GM12878 (cell line): ENCODE data around the gene FANK1. TPM values are rescaled to one million over a fixed set of nuclear protein-coding genes. Genes with fewer than 3 reads are reported as not detected.

Experiments used
- ATAC-seq: fragments of 200-7000 bp; cut with Tn5 transposase; 3 replicates; pipeline ENCODE4 v1.9.1; 2020; ENCODE audit warnings: mild to moderate bottlenecking, moderate library complexity
- BruUV-seq: library from RNA; stranded (reverse); fragments of 400-500 nt; replicated peaks from 2 replicates; lab custom pipeline; 2021; lab: Mats Ljungman, UMichigan
- CTCF ChIA-PET: fragments of 300-600 bp; sonication (Branson Sonifier 250); formaldehyde crosslinking; extraction: SDS; loops from one replicate; lab custom pipeline; 2021; ENCODE audit warnings: inconsistent platforms; lab: Yijun Ruan, JAX
- POLR2A ChIA-PET: fragments of 350-600 bp; formaldehyde crosslinking; extraction: SDS; loops from one replicate; lab custom pipeline; 2021; ENCODE audit warnings: inconsistent platforms; lab: Charles Lee
- RAD21 ChIA-PET: fragments of 300-600 bp; sonication (Branson Sonifier 250); formaldehyde crosslinking; loops from one replicate; lab custom pipeline; 2023; ENCODE audit warnings: antibody characterized with exemption; ENCODE audit not compliant: unreplicated experiment; lab: Charles Lee
- SMC1A ChIA-PET: fragments of 300-600 bp; sonication (Branson Sonifier 250); formaldehyde crosslinking; loops from one replicate; lab custom pipeline; 2023; ENCODE audit not compliant: unreplicated experiment, uncharacterized antibody; lab: Charles Lee
- DNase-seq: peaks from one replicate; pipeline ENCODE4 v3.0.0-alpha.2; 2011; ENCODE audit warnings: low read depth, low spot score
- FAIRE-seq: peaks from 3 replicates; lab custom pipeline; 2011; peaks lifted over from hg19 to GRCh38; lab: Jason Lieb, UNC
- H2AFZ ChIP-seq: 2 replicates; pipeline ENCODE4 v1.6.0; 2011; ENCODE audit warnings: low read depth, low read length, control low read depth; ENCODE audit not compliant: control insufficient read depth
- H3K27ac ChIP-seq: 2 replicates; pipeline ENCODE4 v1.5.1; 2011; ENCODE audit warnings: control low read depth; ENCODE audit not compliant: control insufficient read depth, insufficient read depth
- H3K27me3 ChIP-seq, 2 experiments: replicated peaks in 1 of 2; 2 replicates each; pipeline versions ENCODE4 v1.6.0 to v1.6.1; 2011; ENCODE audit warnings: low read length in 1 of 2; ENCODE audit not compliant: control insufficient read depth in 2 of 2, insufficient read depth in 2 of 2
- H3K36me3 ChIP-seq, 2 experiments: 2 replicates each; pipeline ENCODE4 v1.5.1; 2011; ENCODE audit warnings: low read length in 1 of 2; ENCODE audit not compliant: control insufficient read depth in 2 of 2, insufficient read depth in 2 of 2
- H3K4me1 ChIP-seq: 2 replicates; pipeline ENCODE4 v1.6.1; 2011; ENCODE audit warnings: mild to moderate bottlenecking, low read length, moderate library complexity, mixed read lengths; ENCODE audit not compliant: control insufficient read depth, insufficient read depth
- H3K4me2 ChIP-seq: 2 replicates; pipeline ENCODE4 v1.6.0; 2011; ENCODE audit warnings: control low read depth; ENCODE audit not compliant: control insufficient read depth, insufficient read depth
- H3K4me3 ChIP-seq: fragments of 200-600 bp; sonication (generic); 2 replicates; pipeline ENCODE4 v1.5.1; 2016
- H3K79me2 ChIP-seq: 2 replicates; pipeline ENCODE4 v1.6.0; 2011; ENCODE audit warnings: low read length; ENCODE audit not compliant: control insufficient read depth, insufficient read depth
- H3K9ac ChIP-seq: 2 replicates; pipeline ENCODE4 v1.8.0; 2011; ENCODE audit warnings: low read length, control low read depth, mixed read lengths; ENCODE audit not compliant: control insufficient read depth, insufficient read depth
- H3K9me3 ChIP-seq: replicated peaks from 3 replicates; pipeline ENCODE4 v1.5.1; 2011; ENCODE audit warnings: mild to moderate bottlenecking, low read length; ENCODE audit not compliant: control insufficient read depth, insufficient read depth
- H4K20me1 ChIP-seq: 2 replicates; pipeline ENCODE4 v1.6.0; 2011; ENCODE audit not compliant: control insufficient read depth, insufficient read depth
- CEBPB ChIP-seq, 2 experiments: fragments of 150-350 bp in 1 of 2; IDR thresholded peaks; 2 replicates each; pipeline ENCODE4 v1.6.1; 2012 to 2014; ENCODE audit warnings: low read depth in 2 of 2, low read length in 2 of 2, borderline replicate concordance in 1 of 2, inconsistent platforms in 1 of 2
- GABPA ChIP-seq: IDR thresholded peaks from 2 replicates; pipeline ENCODE4 v1.6.1; 2014; ENCODE audit warnings: antibody characterized with exemption, low read depth, mild to moderate bottlenecking, inconsistent platforms
- MLLT1 ChIP-seq: fragments of 450-650 bp; IDR thresholded peaks from 2 replicates; pipeline ENCODE4 v1.6.1; 2016; ENCODE audit warnings: mild to moderate bottlenecking
- MTA2 ChIP-seq: fragments of 450-650 bp; IDR thresholded peaks from 2 replicates; pipeline ENCODE4 v1.6.1; 2016; ENCODE audit warnings: low read depth, mild to moderate bottlenecking, moderate library complexity
- MYB ChIP-seq: fragments of 150-350 bp; IDR thresholded peaks from 2 replicates; pipeline ENCODE4 v1.6.1; 2014; ENCODE audit warnings: mild to moderate bottlenecking, low read depth, low read length, borderline replicate concordance
- RBBP5 ChIP-seq: fragments of 200-600 bp; sonication (generic); conservative IDR thresholded peaks from 2 replicates; pipeline ENCODE4 v1.6.1; 2016
- SREBF2 ChIP-seq: IDR thresholded peaks from 2 replicates; pipeline ENCODE4 v1.6.1; 2012; ENCODE audit warnings: mild to moderate bottlenecking, low read length
- TBL1XR1 ChIP-seq: IDR thresholded peaks from 2 replicates; pipeline ENCODE4 v1.6.1; 2012; ENCODE audit warnings: low read depth, low read length, improper control_type of control experiment
- TCF3 ChIP-seq: IDR thresholded peaks from 2 replicates; pipeline ENCODE4 v1.6.1; 2012; ENCODE audit warnings: low read depth, mild to moderate bottlenecking, low read length, borderline replicate concordance; ENCODE audit not compliant: insufficient read depth
- ZNF217 ChIP-seq: fragments of 450-650 bp; IDR thresholded peaks from 2 replicates; pipeline ENCODE4 v1.6.1; 2017; ENCODE audit warnings: antibody characterized with exemption, mild to moderate bottlenecking
- WGBS: methylation state at CpG from one replicate; pipeline ENCODE4 v1.1.6; 2016; ENCODE audit warnings: low lambda C conversion rate; ENCODE audit not compliant: insufficient replicate concordance, insufficient coverage; ENCODE audit errors: missing lambda C conversion rate; 5-methylcytosine and 5-hydroxymethylcytosine counted together
- in situ Hi-C: fragments of 300-500 bp; cut with MboI; formaldehyde crosslinking; loops from 9 replicates; pipeline ENCODE4 v1.14.3; 2018; ENCODE audit warnings: mixed read lengths
- intact Hi-C: fragments of 100-400 bp; cut with micrococcal nuclease; formaldehyde crosslinking; loops from one replicate; pipeline ENCODE4 v1.14.2; 2022; ENCODE audit not compliant: unreplicated experiment
- polyA plus RNA-seq, 11 experiments: library from polyadenylated mRNA; depleted of rRNA in 4 of 11; unstranded in 6 of 11; stranded (reverse) in 5 of 11; fragments of >200 nt; fragmentation: Nextera tagmentation in 4 of 11; fragmentation: Illumina TruSeq in 1 of 11; extraction: Ambion mirVana in 4 of 11; extraction: Trizol in 1 of 11; gene quantifications; 1 replicate in 1 of 11; 2 replicates in 10 of 11; pipeline versions ENCODE4 v1.2.1 to v1.2.3, GENCODE V29; 2011 to 2016; ENCODE audit warnings: inconsistent platforms in 2 of 11, missing spikeins in 2 of 11, low read depth in 1 of 11
- total RNA-seq, 4 experiments: library from RNA; depleted of rRNA in 3 of 4; stranded (reverse); fragments of >200 nt in 3 of 4; fragmentation: Illumina TruSeq in 1 of 4; extraction: Trizol in 1 of 4; gene quantifications; 2 replicates each; pipeline versions ENCODE4 v1.2.1 to v1.2.3, GENCODE V29; 2013 to 2021
- TF ChIP-seq, protein P1 (sequence below): IDR thresholded peaks from 2 replicates; pipeline ENCODE4 v1.6.1; 2011; ENCODE audit warnings: borderline replicate concordance, low read depth, mild to moderate bottlenecking, moderate library complexity, mixed read lengths, low read length; ENCODE audit not compliant: insufficient read depth; ENCODE audit errors: extremely low read length
- TF ChIP-seq, protein P2 (sequence below): fragments of 450-650 bp; IDR thresholded peaks from 2 replicates; pipeline ENCODE4 v1.6.1; 2017; ENCODE audit warnings: antibody characterized with exemption, mild to moderate bottlenecking, moderate library complexity

The FANK1 gene
- total and polyA plus RNA-seq, 10 of the 15 experiments (the other 5 are each of a cell fraction or from before 2014, with no cell fraction given): 0.07 to 0.16 (median 0.13) TPM; not detected in 6

- CTCF ChIA-PET: no interaction called here
- H3K4me2 ChIP-seq: no peak overlapping the region
- in situ Hi-C loops: no loop called here
- no peak for ATAC-seq
- no peak for DNase-seq
- no peaks in the 10 kb centered on the region for H3K9me3 ChIP-seq
- no TSS peak for BruUV-seq
- POLR2A ChIA-PET: no interaction called here
- WGBS: 40% methylated on average over 7 of the region's 7 CpGs
- H3K79me2 ChIP-seq: no peaks in the 10 kb centered on the region
- H3K4me1 ChIP-seq: no peaks in the 10 kb centered on the region; the same call in 1 of the 2 replicates
- SMC1A ChIA-PET: no interaction called here
- no peak overlapping the region for H3K27ac ChIP-seq
- no peaks in the 10 kb centered on the region for H3K36me3 ChIP-seq
- H3K4me3 ChIP-seq: no peak overlapping the region
- RAD21 ChIA-PET: no interaction called here
- no peak overlapping the region for H2AFZ ChIP-seq
- H4K20me1 ChIP-seq: no peaks in the 10 kb centered on the region
- no peak overlapping the region for H3K9ac ChIP-seq
- intact Hi-C loops: no loop called here
- FAIRE-seq: no peak
- H3K27me3 ChIP-seq: no peaks in the 10 kb centered on the region
- TF ChIP-seq TBL1XR1 (no peak), MTA2 (no peak), SREBF2 (no peak), RBBP5 (no peak), CEBPB (IDR thresholded peaks at IDR 0.05; ENCODE audit: borderline replicate concordance in 1 of 2, low read depth in 2 of 2, low read length in 2 of 2) (no peak), ZNF217 (no peak), TCF3 (no peak), GABPA (no peak), MYB (no peak), MLLT1 (no peak)
- TF ChIP-seq, protein P1, sequence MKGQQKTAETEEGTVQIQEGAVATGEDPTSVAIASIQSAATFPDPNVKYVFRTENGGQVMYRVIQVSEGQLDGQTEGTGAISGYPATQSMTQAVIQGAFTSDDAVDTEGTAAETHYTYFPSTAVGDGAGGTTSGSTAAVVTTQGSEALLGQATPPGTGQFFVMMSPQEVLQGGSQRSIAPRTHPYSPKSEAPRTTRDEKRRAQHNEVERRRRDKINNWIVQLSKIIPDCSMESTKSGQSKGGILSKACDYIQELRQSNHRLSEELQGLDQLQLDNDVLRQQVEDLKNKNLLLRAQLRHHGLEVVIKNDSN: no peak
- TF ChIP-seq, protein P2, sequence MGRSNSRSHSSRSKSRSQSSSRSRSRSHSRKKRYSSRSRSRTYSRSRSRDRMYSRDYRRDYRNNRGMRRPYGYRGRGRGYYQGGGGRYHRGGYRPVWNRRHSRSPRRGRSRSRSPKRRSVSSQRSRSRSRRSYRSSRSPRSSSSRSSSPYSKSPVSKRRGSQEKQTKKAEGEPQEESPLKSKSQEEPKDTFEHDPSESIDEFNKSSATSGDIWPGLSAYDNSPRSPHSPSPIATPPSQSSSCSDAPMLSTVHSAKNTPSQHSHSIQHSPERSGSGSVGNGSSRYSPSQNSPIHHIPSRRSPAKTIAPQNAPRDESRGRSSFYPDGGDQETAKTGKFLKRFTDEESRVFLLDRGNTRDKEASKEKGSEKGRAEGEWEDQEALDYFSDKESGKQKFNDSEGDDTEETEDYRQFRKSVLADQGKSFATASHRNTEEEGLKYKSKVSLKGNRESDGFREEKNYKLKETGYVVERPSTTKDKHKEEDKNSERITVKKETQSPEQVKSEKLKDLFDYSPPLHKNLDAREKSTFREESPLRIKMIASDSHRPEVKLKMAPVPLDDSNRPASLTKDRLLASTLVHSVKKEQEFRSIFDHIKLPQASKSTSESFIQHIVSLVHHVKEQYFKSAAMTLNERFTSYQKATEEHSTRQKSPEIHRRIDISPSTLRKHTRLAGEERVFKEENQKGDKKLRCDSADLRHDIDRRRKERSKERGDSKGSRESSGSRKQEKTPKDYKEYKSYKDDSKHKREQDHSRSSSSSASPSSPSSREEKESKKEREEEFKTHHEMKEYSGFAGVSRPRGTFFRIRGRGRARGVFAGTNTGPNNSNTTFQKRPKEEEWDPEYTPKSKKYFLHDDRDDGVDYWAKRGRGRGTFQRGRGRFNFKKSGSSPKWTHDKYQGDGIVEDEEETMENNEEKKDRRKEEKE: no peak
These were observed 113.3 kb downstream of the FANK1 start for GRCh38 chr10:126009650-126010049.
